IMR-90 (cell line): ENCODE measurements around the gene SLC22A25.

ENCODE experiments used
- CHD1 ChIP-seq: IDR thresholded peaks from 2 replicates; pipeline ENCODE4 v1.6.1; 2012; ENCODE audit warnings: low read depth, low read length, improper control_type of control experiment
- CTCF ChIP-seq: conservative IDR thresholded peaks from 2 replicates; pipeline ENCODE4 v1.5.1; 2012; ENCODE audit warnings: mild to moderate bottlenecking, low read depth, low read length, improper control_type of control experiment
- MAZ ChIP-seq: IDR thresholded peaks from 2 replicates; pipeline ENCODE4 v1.6.1; 2012; ENCODE audit warnings: low read depth, mild to moderate bottlenecking, low read length, improper control_type of control experiment, moderate library complexity, borderline replicate concordance
- MXI1 ChIP-seq: IDR thresholded peaks from 2 replicates; pipeline ENCODE4 v1.6.1; 2012; ENCODE audit warnings: low read depth, mild to moderate bottlenecking, low read length, moderate library complexity, borderline replicate concordance
- POLR2A ChIP-seq: IDR thresholded peaks from 2 replicates; pipeline ENCODE4 v1.6.1; 2012; ENCODE audit warnings: mild to moderate bottlenecking, low read depth, low read length
- RCOR1 ChIP-seq: IDR thresholded peaks from 2 replicates; pipeline ENCODE4 v1.6.1; 2012; ENCODE audit warnings: mild to moderate bottlenecking, low read length, improper control_type of control experiment; ENCODE audit not compliant: insufficient replicate concordance

- no peak for TF ChIP-seq CTCF
- no peak for TF ChIP-seq POLR2A
- no peak for TF ChIP-seq RCOR1
- TF ChIP-seq MAZ = no peak
- no peak for TF ChIP-seq MXI1
- TF ChIP-seq CHD1 = no peak
Measured at GRCh38 chr11:63273685-63274084, 30.3 kb upstream of the SLC22A25 start.
